Fibroblast of skin of back (primary cell): Measurements from ENCODE around the gene TAS2R1. TPM values are rescaled to one million over a fixed set of nuclear protein-coding genes. Genes with fewer than 3 reads are reported as not detected.

Experiments
- DNase-seq: peaks from one replicate; pipeline ENCODE4 v3.0.0-alpha.2; 2013
- polyA plus RNA-seq, 2 experiments: library from polyadenylated mRNA; unstranded; fragments of 120-200 nt; gene quantifications; one replicate each; pipeline ENCODE4 v1.2.1, GENCODE V29; 2013; ENCODE audit not compliant: insufficient read length in 2 of 2

TAS2R1 gene
- polyA plus RNA-seq (2013, experiment 1 of 2; ENCODE audit: insufficient read length), result not detected
- polyA plus RNA-seq (2013, experiment 2 of 2; ENCODE audit: insufficient read length), result not detected

- DNase-seq, result no peak
Observed at GRCh38 chr5:9630251-9630650, at the start of gene TAS2R1. TAS2R1 (minus strand) TSS chr5:9630351; CDS start chr5:9630032, 319 bp downstream.

- DNase-seq, result no peak
Observed at GRCh38 chr5:9670371-9670770, 40.2 kb upstream of the TAS2R1 start.

GRCh38 chr5:9667906-9668305 is 37.8 kb upstream of the TAS2R1 start:
- DNase-seq, result no peak

- no peak for DNase-seq
Observed at GRCh38 chr5:9663891-9664290, 33.7 kb upstream of the TAS2R1 start.

- peak; percentile 30 for DNase-seq
Observed at GRCh38 chr5:9661316-9662015, 31.3 kb upstream of the TAS2R1 start.

- DNase-seq, result peak; percentile 73
Observed at GRCh38 chr5:9658706-9659105, 28.6 kb upstream of the TAS2R1 start.

- no peak for DNase-seq
Observed at GRCh38 chr5:9657819-9658218, 27.7 kb upstream of the TAS2R1 start.

GRCh38 chr5:9655641-9656040 is 25.5 kb upstream of the TAS2R1 start:
- DNase-seq, result peak; percentile 20

- peak; percentile 91 for DNase-seq
Observed at GRCh38 chr5:9654886-9655285, 24.7 kb upstream of the TAS2R1 start.

GRCh38 chr5:9653811-9654210 is 23.7 kb upstream of the TAS2R1 start:
- DNase-seq, result peak; percentile 94

GRCh38 chr5:9653061-9653460 is 22.9 kb upstream of the TAS2R1 start:
- DNase-seq, result no peak

GRCh38 chr5:9652295-9652694 is 22.1 kb upstream of the TAS2R1 start:
- DNase-seq, result no peak

GRCh38 chr5:9646843-9647242 is 16.7 kb upstream of the TAS2R1 start:
- no peak for DNase-seq

- DNase-seq, result peak; percentile 43
Observed at GRCh38 chr5:9644630-9645029, 14.5 kb upstream of the TAS2R1 start.

GRCh38 chr5:9642621-9643020 is 12.5 kb upstream of the TAS2R1 start:
- no peak for DNase-seq

GRCh38 chr5:9641806-9642355 is 11.7 kb upstream of the TAS2R1 start:
- DNase-seq, result no peak

GRCh38 chr5:9632495-9632894 is 2.3 kb upstream of the TAS2R1 start:
- DNase-seq, result no peak

GRCh38 chr5:9627541-9627940 is 2.6 kb downstream of the TAS2R1 start:
- DNase-seq, result no peak

GRCh38 chr5:9626955-9627354 is 3.2 kb downstream of the TAS2R1 start:
- DNase-seq, result no peak

- DNase-seq, result no peak
Observed at GRCh38 chr5:9625731-9626130, 4.4 kb downstream of the TAS2R1 start.

- DNase-seq, result no peak
Observed at GRCh38 chr5:9625286-9625685, 4.9 kb downstream of the TAS2R1 start.

- DNase-seq, result peak; percentile 36
Observed at GRCh38 chr5:9624196-9624947, 5.8 kb downstream of the TAS2R1 start.

GRCh38 chr5:9623661-9624060 is 6.5 kb downstream of the TAS2R1 start:
- no peak for DNase-seq

GRCh38 chr5:9622971-9623421 is 7.2 kb downstream of the TAS2R1 start:
- DNase-seq, result peak; percentile 94
